GM23248 (cell line): Measurements from ENCODE around the gene PIM3. TPM values are rescaled to one million over a fixed set of nuclear protein-coding genes. Genes with fewer than 3 reads are reported as not detected.

ENCODE experiments used
- DNase-seq: peaks from one replicate; pipeline ENCODE4 v3.0.0-alpha.2; 2015
- H2AFZ ChIP-seq: fragments of 200-600 bp; sonication (generic); 2 replicates; pipeline ENCODE4 v1.6.1; 2016; ENCODE audit warnings: antibody characterized with exemption
- H3F3A ChIP-seq: fragments of 200-600 bp; sonication (generic); 2 replicates; pipeline ENCODE4 v1.6.1; 2016; ENCODE audit warnings: mild to moderate bottlenecking, antibody characterized with exemption, mixed run types; ENCODE audit not compliant: insufficient read depth
- H3K27ac ChIP-seq: fragments of 200-600 bp; sonication (generic); 2 replicates; pipeline ENCODE4 v1.5.1; 2016; ENCODE audit warnings: mild to moderate bottlenecking
- H3K27me3 ChIP-seq: fragments of 200-600 bp; sonication (generic); replicated peaks from 2 replicates; pipeline ENCODE4 v1.6.1; 2016; ENCODE audit warnings: mild to moderate bottlenecking; ENCODE audit not compliant: insufficient read depth
- H3K36me3 ChIP-seq: fragments of 200-600 bp; sonication (generic); 2 replicates; pipeline ENCODE4 v1.6.1; 2016; ENCODE audit warnings: low read depth, mild to moderate bottlenecking
- H3K4me1 ChIP-seq: fragments of 200-600 bp; sonication (generic); 2 replicates; pipeline ENCODE4 v1.6.1; 2016; ENCODE audit warnings: mild to moderate bottlenecking; ENCODE audit not compliant: insufficient read depth
- H3K4me2 ChIP-seq: fragments of 200-600 bp; sonication (generic); one replicate; pipeline ENCODE4 v1.6.1; 2016; ENCODE audit warnings: mild to moderate bottlenecking; ENCODE audit not compliant: unreplicated experiment
- H3K4me3 ChIP-seq: fragments of 200-600 bp; sonication (generic); 2 replicates; pipeline ENCODE4 v1.5.1; 2016; ENCODE audit warnings: mild to moderate bottlenecking
- H3K79me2 ChIP-seq: fragments of 200-600 bp; sonication (generic); 2 replicates; pipeline ENCODE4 v1.6.1; 2016; ENCODE audit warnings: mild to moderate bottlenecking; ENCODE audit not compliant: insufficient read depth
- H3K9ac ChIP-seq: fragments of 200-600 bp; sonication (generic); 2 replicates; pipeline ENCODE4 v1.6.1; 2016; ENCODE audit warnings: mild to moderate bottlenecking
- H3K9me2 ChIP-seq: fragments of 200-600 bp; sonication (generic); 2 replicates; pipeline ENCODE4 v1.6.1; 2016; ENCODE audit warnings: mixed run types, mild to moderate bottlenecking, moderate library complexity; ENCODE audit not compliant: insufficient read depth
- H3K9me3 ChIP-seq: fragments of 200-600 bp; sonication (generic); one replicate; pipeline ENCODE4 v1.6.1; 2017; ENCODE audit warnings: low read depth
- H4K20me1 ChIP-seq: fragments of 200-600 bp; sonication (generic); 2 replicates; pipeline ENCODE4 v1.6.0; 2016; ENCODE audit not compliant: insufficient read depth
- EZH2 ChIP-seq: fragments of 200-600 bp; sonication (generic); IDR thresholded peaks from 2 replicates; pipeline ENCODE4 v1.6.1; 2018; ENCODE audit warnings: antibody characterized with exemption, mild to moderate bottlenecking; ENCODE audit not compliant: insufficient read depth, poor library complexity, severe bottlenecking
- EZH2phosphoT487 ChIP-seq: fragments of 200-600 bp; sonication (generic); IDR thresholded peaks from 2 replicates; pipeline ENCODE4 v1.6.1; 2018; ENCODE audit warnings: antibody characterized with exemption, moderate library complexity, mild to moderate bottlenecking, low read depth; ENCODE audit not compliant: insufficient read depth
- WGBS, 2 experiments: methylation state at CpG; one replicate each; pipeline ENCODE4 v1.1.6; 2015 to 2017; ENCODE audit warnings: low lambda C conversion rate in 2 of 2, low coverage in 1 of 2; ENCODE audit errors: missing lambda C conversion rate in 2 of 2; 5-methylcytosine and 5-hydroxymethylcytosine counted together
- in situ Hi-C: fragments of 300-500 bp; cut with MboI; formaldehyde crosslinking; loops from 2 replicates; pipeline ENCODE4 v1.15.0; 2020
- polyA plus RNA-seq: library from polyadenylated mRNA; unstranded; fragments of >200 nt; fragmentation: Nextera tagmentation; extraction: Ambion mirVana; gene quantifications from 2 replicates; pipeline ENCODE4 v1.2.1, GENCODE V29; 2016
- total RNA-seq: library from RNA; depleted of rRNA; stranded (reverse); fragments of >200 nt; shearing (Covaris generic); gene quantifications from 2 replicates; pipeline ENCODE4 v1.2.3, GENCODE V29; 2014

Gene PIM3
- total and polyA plus RNA-seq, 2 experiments from 2014 or later = 10.8 to 16.2 TPM

DNA sequence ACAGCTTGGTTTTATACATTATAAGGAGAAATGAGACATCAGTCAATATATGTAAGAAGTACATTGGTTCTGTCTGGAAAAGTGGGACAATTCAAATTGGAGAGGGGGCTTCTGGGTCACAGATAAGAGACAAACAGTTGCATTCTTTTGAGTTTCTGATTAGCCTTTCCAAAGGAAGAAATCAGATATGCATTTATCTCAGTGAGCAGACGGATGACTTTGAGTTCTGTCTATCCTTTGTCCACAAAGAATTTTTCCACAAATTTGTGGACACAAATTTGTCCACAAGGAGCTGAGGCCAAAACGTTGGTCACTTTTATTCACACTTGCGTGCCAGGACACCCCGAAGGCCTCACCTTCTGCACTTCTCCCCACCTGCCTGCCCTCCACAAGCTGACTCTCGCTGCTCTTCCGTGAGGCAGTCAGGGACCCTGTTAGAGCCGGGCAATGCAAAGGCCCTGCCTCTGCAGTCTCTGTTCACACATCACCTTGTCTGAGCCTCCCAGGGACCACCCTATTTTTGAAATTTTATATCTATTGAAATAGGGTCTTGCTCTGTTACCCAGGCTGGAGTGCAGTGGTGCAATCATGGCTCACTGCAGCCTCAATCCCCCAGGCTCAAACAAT, 31.4 kb downstream of the PIM3 start:
- in situ Hi-C loops = no loop called here
- no peaks in the 10 kb centered on the region for H3K27me3 ChIP-seq
- 59 to 68% methylated on average over 7 of the region's 7 CpGs for WGBS, 2 experiments
- no peak overlapping the region for H2AFZ ChIP-seq
- H3F3A ChIP-seq = no peaks in the 10 kb centered on the region
- no peaks in the 10 kb centered on the region for H3K36me3 ChIP-seq
- H3K4me2 ChIP-seq = no peak overlapping the region
- H3K4me1 ChIP-seq = no peaks in the 10 kb centered on the region
- no peaks in the 10 kb centered on the region for H3K9me3 ChIP-seq
- no peaks in the 10 kb centered on the region for H3K9me2 ChIP-seq
- H3K27ac ChIP-seq = no peak overlapping the region
- no peak for DNase-seq
- H3K79me2 ChIP-seq = no peaks in the 10 kb centered on the region
- no peak overlapping the region for H3K9ac ChIP-seq
- H3K4me3 ChIP-seq = no peak overlapping the region
- no peaks in the 10 kb centered on the region for H4K20me1 ChIP-seq
- no peak for TF ChIP-seq EZH2
- no peak for TF ChIP-seq EZH2phosphoT487

DNA sequence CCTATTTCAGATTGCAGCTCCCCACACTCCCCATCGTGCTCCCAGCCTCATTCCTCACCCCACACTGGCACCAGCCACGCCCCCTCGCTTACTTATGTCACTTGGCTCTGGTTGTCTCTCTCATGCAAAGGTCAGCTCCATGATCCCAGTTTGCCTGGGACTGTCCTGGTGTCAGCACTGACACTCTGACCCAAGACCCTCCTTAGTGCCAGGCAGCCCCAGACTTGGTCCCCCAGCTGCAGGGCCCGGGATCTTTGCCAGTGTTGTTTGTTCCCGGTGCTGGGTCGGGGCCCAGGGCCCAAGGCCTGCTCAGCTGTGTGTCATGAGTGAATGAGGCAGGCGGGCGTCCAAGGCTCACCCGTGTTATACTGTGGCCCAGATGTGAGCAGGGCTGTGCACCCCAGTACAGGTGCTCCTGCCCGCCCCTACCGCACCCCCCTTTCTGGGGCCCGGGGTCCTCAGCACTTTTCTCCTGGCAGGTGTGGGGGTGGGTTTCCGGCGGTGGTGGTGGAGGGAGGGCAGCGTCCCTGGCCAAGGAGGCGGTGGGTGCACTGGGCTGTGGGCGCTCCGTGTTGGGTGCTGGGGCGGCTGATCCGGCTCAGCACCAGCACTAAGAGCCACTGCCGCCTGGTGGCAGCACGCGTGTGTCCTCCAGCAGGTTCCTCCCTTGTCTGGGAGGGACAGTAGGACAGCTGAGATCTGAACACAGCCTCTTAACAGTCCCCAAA, 32.5 kb downstream of the PIM3 start:
- H3K9me3 ChIP-seq = no peaks in the 10 kb centered on the region
- no peaks in the 10 kb centered on the region for H3K27me3 ChIP-seq
- no peaks in the 10 kb centered on the region for H4K20me1 ChIP-seq
- no peaks in the 10 kb centered on the region for H3F3A ChIP-seq
- H2AFZ ChIP-seq = no peak overlapping the region
- TF ChIP-seq EZH2 = no peak
- H3K27ac ChIP-seq = no peak overlapping the region
- no peaks in the 10 kb centered on the region for H3K36me3 ChIP-seq
- WGBS, 2 experiments = 19 to 20% methylated on average over 21 to 23 of the region's 23 CpGs
- H3K4me1 ChIP-seq = no peaks in the 10 kb centered on the region
- H3K9me2 ChIP-seq = no peaks in the 10 kb centered on the region
- no peak overlapping the region for H3K9ac ChIP-seq
- no peak overlapping the region for H3K4me3 ChIP-seq
- no peak overlapping the region for H3K4me2 ChIP-seq
- in situ Hi-C loops = no loop called here
- H3K79me2 ChIP-seq = no peaks in the 10 kb centered on the region
- DNase-seq = peak; percentile 74

- in situ Hi-C loops = no loop called here
- H2AFZ ChIP-seq = no peak overlapping the region
Measured at GRCh38 chr22:49993649-49994360, 33.2 kb downstream of the PIM3 start.

GRCh38 chr22:49994361-49995040, 33.9 kb downstream of the PIM3 start:
- Histone ChIP-seq H2AFZ (no peak overlapping the region), H3K36me3 (no peaks in the 10 kb centered on the region), H3K9me2 (no peaks in the 10 kb centered on the region), H3K4me2 (no peak overlapping the region), H3K4me3 (no peak overlapping the region), H4K20me1 (no peaks in the 10 kb centered on the region), H3K9me3 (no peaks in the 10 kb centered on the region), H3K79me2 (no peaks in the 10 kb centered on the region), H3K4me1 (no peaks in the 10 kb centered on the region), H3K9ac (no peak overlapping the region), H3K27me3 (no peaks in the 10 kb centered on the region), H3F3A (no peaks in the 10 kb centered on the region), H3K27ac (no peak overlapping the region)
- WGBS, 2 experiments = 77 to 80% methylated on average over 17 to 21 of the region's 21 CpGs
- DNase-seq = no peak
- TF ChIP-seq EZH2phosphoT487 (no peak), EZH2 (no peak)
- in situ Hi-C loops = no loop called here

More at GRCh38 chr22:49993649-49994360, 33.2 kb downstream of the PIM3 start:
- no peaks in the 10 kb centered on the region for H3K9me2 ChIP-seq
- 35 to 47% methylated on average over 8 to 10 of the region's 11 CpGs for WGBS, 2 experiments
- no peak overlapping the region for H3K4me2 ChIP-seq
- TF ChIP-seq EZH2 (no peak), EZH2phosphoT487 (no peak)
- DNase-seq = no peak
- H3K36me3 ChIP-seq = no peaks in the 10 kb centered on the region
- no peak overlapping the region for H3K9ac ChIP-seq
- H4K20me1 ChIP-seq = no peaks in the 10 kb centered on the region
- no peak overlapping the region for H3K4me3 ChIP-seq
- H3F3A ChIP-seq = no peaks in the 10 kb centered on the region
- H3K27me3 ChIP-seq = no peaks in the 10 kb centered on the region
- H3K27ac ChIP-seq = no peak overlapping the region
- H3K4me1 ChIP-seq = no peaks in the 10 kb centered on the region
- H3K9me3 ChIP-seq = no peaks in the 10 kb centered on the region
- no peaks in the 10 kb centered on the region for H3K79me2 ChIP-seq
